ENCODE measurements around the gene ICAM1. TPM values are rescaled to one million over a fixed set of nuclear protein-coding genes. Genes with fewer than 3 reads are reported as not detected.

The ICAM1 gene
- total and polyA plus RNA-seq, 10 of the 15 experiments (the other 5 are each of a cell fraction or from before 2014, with no cell fraction given): 7.6 to 115 (median 60.2) TPM

DNA sequence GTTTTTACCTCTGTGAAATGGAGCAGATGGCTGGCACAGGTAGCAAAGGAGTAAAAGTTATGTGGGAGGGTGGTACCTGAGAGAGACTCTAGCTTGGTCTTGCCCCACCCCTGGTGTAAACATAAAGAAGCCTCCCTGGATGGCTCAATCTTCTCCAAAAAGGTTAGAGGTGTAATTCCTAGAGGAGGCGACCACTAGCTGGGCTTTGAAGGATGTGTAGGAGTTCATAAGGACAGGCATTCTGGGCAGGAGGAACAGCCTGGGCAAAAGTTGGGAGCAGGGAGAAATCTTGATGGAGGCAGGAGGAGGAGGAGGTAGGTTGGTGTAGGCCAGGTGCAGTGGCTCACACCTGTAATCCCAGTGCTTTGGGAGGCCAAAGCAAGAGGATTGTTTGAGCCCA lies 8.0 kb downstream of the ICAM1 start (continued):
- TF ChIP-seq ASH2L (IDR thresholded peaks at IDR 0.05; ENCODE audit: borderline replicate concordance, low read depth) (no peak), ATF7 (IDR thresholded peaks at IDR 0.05; ENCODE audit: low read depth) (no peak), KLF5 (IDR thresholded peaks at IDR 0.05; ENCODE audit: partially characterized antibody) (no peak)

- Histone ChIP-seq H3K4me2 (ENCODE audit: control insufficient read depth, insufficient read depth) (peak overlapping the region; percentile 30), H3K79me2 (ENCODE audit: control insufficient read depth, insufficient read depth, low read length) (peaks cover 36% of the 10 kb centered on the region), H2AFZ (ENCODE audit: control insufficient read depth, low read depth, low read length) (no peak overlapping the region), H3K27ac (ENCODE audit: control insufficient read depth, insufficient read depth) (no peak overlapping the region), H4K20me1 (ENCODE audit: control insufficient read depth, insufficient read depth) (peaks cover 4% of the 10 kb centered on the region; the same call in 1 of the 2 replicates), H3K36me3 (ENCODE audit: control insufficient read depth in 2 of 2, insufficient read depth in 2 of 2, low read length in 1 of 2) (peaks cover 24 to 30% of the 10 kb centered on the region in 2 experiments; a peak in 3 of 4 replicates), H3K9ac (ENCODE audit: control insufficient read depth, insufficient read depth, low read length) (no peak overlapping the region), H3K4me3 (peak overlapping the region; percentile 47; the same call in 1 of the 2 replicates), H3K4me1 (ENCODE audit: control insufficient read depth, insufficient read depth, low read length) (peaks cover 11% of the 10 kb centered on the region), H3K9me3 (replicated peaks; ENCODE audit: control insufficient read depth, insufficient read depth, low read length) (no peaks in the 10 kb centered on the region), H3K27me3 (replicated peaks in 1 of 2; ENCODE audit: control insufficient read depth in 2 of 2, insufficient read depth in 2 of 2, low read length in 1 of 2) (no peaks in the 10 kb centered on the region)
- ChIA-PET RAD21 (ENCODE audit: unreplicated experiment) (interaction anchor here (1.0 to 1.8 kb wide), 6 partner anchors 9 to 111 kb away, joined by 3 to 7 read pairs (median 4); partner anchors contain the start of genes ICAM1 and ICAM5), CTCF (interaction anchor here (0.7 to 2.8 kb wide), 6 partner anchors 9 to 127 kb away, joined by 3 to 13 read pairs (median 7); partner anchors contain the start of genes ICAM1 and ICAM5), SMC1A (ENCODE audit: uncharacterized antibody, unreplicated experiment) (interaction anchor here (0.8 to 3.0 kb wide), 4 partner anchors 9 to 478 kb away, joined by 3 to 15 read pairs (median 6); partner anchors contain the start of gene ICAM5), POLR2A (interaction anchor here (0.5 to 2.2 kb wide), 7 partner anchors 9 to 146 kb away, joined by 3 to 13 read pairs (median 4); partner anchors contain the start of genes ICAM1 and ICAM5)
- in situ Hi-C loops (cut with MboI): no loop called here
- intact Hi-C loops (cut with micrococcal nuclease; ENCODE audit: unreplicated experiment): no loop called here
- DNase-seq (ENCODE audit: low read depth, low spot score) (no peak), ATAC-seq (peak; percentile 30), FAIRE-seq (no peak)
- BruUV-seq (replicated peaks): TSS peak; percentile 50
- WGBS (ENCODE audit: insufficient coverage, insufficient replicate concordance, low lambda C conversion rate, missing lambda C conversion rate): 51% methylated on average over 5 of the region's 5 CpGs
- no peak for TF ChIP-seq FOS (IDR thresholded peaks at IDR 0.05; ENCODE audit: borderline replicate concordance, extremely low read depth, insufficient read length)
- TF ChIP-seq YY1 (IDR thresholded peaks at IDR 0.05; ENCODE audit: low read depth, low read length): no peak
- TF ChIP-seq ZNF217 (IDR thresholded peaks at IDR 0.05): no peak
- TF ChIP-seq ZNF24 (IDR thresholded peaks at IDR 0.05): no peak
- no peak for TF ChIP-seq ZZZ3 (IDR thresholded peaks at IDR 0.05; ENCODE audit: control insufficient read depth, insufficient read length, low read depth)
- TF ChIP-seq SPI1 (IDR thresholded peaks at IDR 0.05; ENCODE audit: borderline replicate concordance, insufficient read depth, low read depth, low read length): no peak
- TF ChIP-seq, protein P1, sequence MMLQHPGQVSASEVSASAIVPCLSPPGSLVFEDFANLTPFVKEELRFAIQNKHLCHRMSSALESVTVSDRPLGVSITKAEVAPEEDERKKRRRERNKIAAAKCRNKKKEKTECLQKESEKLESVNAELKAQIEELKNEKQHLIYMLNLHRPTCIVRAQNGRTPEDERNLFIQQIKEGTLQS (IDR thresholded peaks at IDR 0.05; ENCODE audit: borderline replicate concordance, extremely low read depth, low read depth, low read length): no peak
- peak; percentile 10; the same call in 1 of the 3 replicates for TF ChIP-seq POU2F2 (IDR thresholded peaks at IDR 0.05; ENCODE audit: borderline replicate concordance, low read depth, low read length)
- no peak for TF ChIP-seq RAD21 (IDR thresholded peaks at IDR 0.05; ENCODE audit: insufficient read depth, low read depth, low read length)
- peak; percentile 60; the same call in 1 of the 2 replicates for TF ChIP-seq PKNOX1 (IDR thresholded peaks at IDR 0.05)
- peak; percentile 32; the same call in 1 of the 2 replicates for TF ChIP-seq POLR2A (IDR thresholded peaks at IDR 0.05; ENCODE audit: low read depth, low read length)
- TF ChIP-seq SP1 (IDR thresholded peaks at IDR 0.05; ENCODE audit: low read depth, low read length): no peak
- TF ChIP-seq SMAD5 (IDR thresholded peaks at IDR 0.05; ENCODE audit: low read depth): peak; percentile 16; the same call in 1 of the 2 replicates
- TF ChIP-seq STAT3 (IDR thresholded peaks at IDR 0.05; ENCODE audit: low read depth, low read length): no peak
- TF ChIP-seq BMI1 (IDR thresholded peaks at IDR 0.05; ENCODE audit: borderline replicate concordance): no peak
- TF ChIP-seq NFXL1 (IDR thresholded peaks at IDR 0.05; ENCODE audit: borderline replicate concordance): no peak
These were observed 9.0 kb downstream of the ICAM1 start for GRCh38 chr19:10279737-10280442.

Measured in GM12878 (cell line).